DMS153 (cell line): ENCODE data around the gene COA7.
A peak's percentile ranks its signal among the peaks of the same experiment; 100 is the strongest.
"Not testable (repeated sequence)": the region's sequence is repeated elsewhere in the genome, so short reads cannot be mapped to it uniquely, and the experiment has no call there.

Source experiments
- DNase-seq: peaks from one replicate; lab custom pipeline; 2025; lab: John Stamatoyannopoulos, UW

The COA7 gene

DNA sequence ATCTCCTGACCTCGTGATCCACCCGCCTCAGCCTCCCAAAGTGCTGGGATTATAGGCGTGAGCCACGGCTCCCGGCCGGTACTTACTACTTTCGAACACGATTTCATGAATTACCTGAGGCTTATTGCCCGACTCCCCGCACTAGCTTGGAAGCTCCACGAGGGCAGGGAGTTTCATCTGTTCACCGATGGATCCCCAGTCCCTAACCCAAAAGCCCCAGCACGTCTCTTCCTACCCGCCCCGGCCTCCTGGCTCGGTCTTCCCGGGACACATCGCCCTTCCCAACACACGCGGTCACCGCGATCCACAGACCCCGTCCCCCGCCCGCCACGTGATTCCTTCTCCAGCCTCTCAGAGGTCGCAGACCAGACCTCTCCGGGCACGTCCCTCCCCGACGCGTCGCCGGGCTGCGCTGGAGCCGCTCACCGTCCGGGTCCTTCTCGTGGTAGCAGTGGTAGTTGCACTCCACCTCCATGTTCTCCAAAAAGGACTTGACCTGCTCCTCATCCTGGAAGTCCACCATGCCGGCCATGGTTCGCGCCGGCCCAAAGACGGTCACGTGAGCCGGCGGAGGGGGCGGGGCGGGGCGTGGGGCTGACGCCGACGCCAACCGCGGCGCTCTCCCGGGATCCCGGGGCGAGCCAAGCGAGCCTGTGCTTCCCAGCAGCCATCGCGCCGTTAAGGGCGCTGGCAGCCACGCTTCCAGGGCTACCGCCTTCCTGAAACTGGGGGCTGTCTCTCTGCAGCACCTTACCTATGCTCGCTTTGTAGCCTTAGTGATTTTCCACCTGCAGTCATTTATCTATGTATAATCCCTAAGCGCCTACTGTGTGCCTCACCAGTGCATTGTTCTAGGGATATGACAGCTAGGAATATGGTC lies at the start of gene COA7:
TSS of gene COA7 (minus strand) at position 553 of the 880 bp plus-strand sequence. CDS start at position 532, 21 bp downstream.
- peak; percentile 79 for DNase-seq

DNA sequence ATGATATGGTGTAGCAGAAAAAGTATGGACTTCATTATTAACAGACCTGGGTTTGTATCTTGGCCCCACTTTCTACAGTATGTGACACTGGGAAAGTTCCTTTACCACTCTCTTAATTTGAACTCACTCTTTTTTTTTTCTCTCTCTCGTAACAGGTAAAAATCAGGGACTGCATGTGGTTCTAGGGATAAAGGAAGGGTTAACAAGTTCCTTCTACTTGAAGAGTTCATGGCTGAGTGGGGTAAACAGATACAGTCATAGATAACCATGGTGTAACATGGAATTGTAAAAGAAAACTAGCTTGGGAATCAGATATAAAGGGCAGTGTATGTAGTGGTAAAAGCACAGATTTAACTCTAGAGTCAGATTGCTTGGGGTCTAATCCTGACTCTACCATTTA lies 49.3 kb upstream of the COA7 start:
- no peak for DNase-seq

DNA sequence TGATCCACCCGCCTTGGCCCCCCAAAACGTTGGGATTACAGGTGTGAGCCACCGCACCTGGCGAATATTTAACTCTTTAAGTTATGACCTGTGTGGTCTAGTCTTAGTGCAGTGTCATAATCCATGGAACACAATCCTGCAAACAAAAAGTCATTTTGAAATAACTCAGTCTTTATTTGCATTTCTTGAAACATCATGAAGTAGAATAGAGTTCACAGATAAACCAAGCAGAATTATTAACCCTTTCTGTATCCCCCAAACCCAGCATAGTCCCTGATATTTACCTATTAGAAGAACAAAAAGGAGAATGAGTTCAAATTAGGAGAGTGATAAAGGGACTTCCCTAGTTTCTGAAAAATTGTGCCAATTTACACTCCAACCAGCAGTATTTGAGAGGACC lies 48.0 kb upstream of the COA7 start:
- DNase-seq, result no peak

DNA sequence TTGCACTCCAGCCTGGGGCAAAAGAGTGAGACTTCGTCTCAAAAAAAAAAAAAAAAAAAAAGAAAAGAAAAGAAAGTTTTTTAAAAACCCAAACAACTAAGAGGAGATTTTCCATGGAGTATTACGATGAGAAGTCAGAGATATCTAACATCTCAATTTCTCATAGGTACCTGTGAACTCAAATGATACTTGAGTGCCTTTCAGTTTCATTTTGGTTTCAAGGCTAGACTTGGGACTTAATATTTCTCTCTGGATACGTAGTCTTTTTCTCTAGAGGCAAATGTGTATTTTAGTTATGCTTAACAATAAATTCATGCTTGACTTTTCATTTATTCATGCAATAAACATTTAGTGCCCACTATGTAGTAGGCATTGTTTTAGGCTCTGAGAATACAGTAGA lies 43.1 kb upstream of the COA7 start:
- DNase-seq, result no peak

DNA sequence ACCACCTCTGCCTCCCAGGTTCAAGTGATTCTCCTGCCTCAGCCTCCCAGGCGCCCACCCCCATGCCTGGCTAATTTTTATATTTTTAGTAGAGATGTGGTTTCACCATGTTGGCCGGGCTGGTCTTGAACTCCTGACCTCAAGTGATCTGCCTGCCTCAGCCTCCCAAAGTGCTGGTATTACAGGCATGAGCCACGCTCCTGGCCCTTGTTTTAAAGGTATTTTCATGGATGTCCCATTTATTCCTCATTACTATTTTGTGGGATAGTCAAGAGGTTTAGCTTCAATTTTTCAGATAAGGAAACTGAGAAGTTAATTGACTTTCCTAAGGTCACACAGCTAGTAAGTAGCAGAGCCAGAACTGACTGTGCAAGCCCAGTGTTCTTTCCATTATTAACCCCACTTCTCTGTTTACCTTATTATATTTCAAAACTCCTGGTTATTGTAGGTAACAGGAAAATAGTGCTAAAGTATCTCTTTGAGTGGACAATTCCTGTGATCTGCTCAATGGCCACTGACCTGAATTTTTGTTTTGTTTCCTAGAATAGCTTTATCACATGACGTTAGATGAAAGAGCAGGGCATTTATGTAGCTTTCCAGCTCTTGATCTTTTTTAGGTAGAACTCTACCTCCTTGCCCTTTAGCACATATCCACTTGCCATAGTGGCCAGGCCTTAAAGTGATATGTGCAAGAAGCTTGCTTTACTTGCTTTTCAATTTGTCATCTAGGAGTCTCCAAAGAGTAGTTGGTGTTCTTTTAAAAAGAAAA lies 41.7 kb upstream of the COA7 start:
- no peak for DNase-seq

DNA sequence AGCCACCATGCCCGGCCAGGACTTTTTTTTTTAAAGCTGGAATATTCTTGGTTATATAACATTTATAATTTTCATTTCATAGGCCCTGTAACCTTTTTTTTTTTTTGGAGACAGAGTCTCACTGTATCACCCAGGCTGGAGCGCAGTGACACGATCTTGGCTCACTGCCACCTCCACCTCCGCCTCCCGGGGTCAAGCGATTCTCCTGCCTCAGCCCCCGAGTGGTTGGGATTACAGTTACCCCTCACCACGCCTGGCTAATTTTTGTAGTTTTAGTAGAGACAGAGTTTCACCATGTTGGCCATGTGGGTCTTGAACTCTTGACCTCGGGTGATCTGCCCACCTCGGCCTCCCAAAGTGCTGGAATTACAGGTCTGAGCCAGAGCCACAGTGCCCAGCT lies 40.7 kb upstream of the COA7 start:
- no peak for DNase-seq

GRCh38 chr1:52738148-52738547 lies 40.0 kb upstream of the COA7 start:
- no peak for DNase-seq

DNA sequence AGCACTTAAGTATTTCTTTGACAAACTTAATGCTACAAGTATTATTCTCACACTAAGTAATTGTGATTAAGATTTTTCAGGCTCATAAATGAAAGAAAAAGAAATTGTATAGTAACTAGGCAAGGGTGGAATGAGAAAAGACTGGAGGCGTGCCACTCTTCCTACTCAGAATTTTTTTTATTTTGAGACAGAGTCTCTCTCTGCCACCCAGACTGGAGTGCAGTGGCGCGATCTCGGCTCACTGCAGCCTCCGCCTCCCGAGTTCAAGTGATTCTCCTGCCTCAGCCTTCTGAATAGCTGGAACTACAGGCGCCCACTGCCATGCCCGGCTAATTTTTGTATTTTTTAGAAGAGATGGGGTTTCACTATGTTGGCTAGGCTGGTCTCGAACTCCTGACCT lies 37.2 kb upstream of the COA7 start:
- DNase-seq, result not testable (repeated sequence)

GRCh38 chr1:52733368-52733767 lies 35.2 kb upstream of the COA7 start:
- no peak for DNase-seq

GRCh38 chr1:52727956-52728656 lies 30.0 kb upstream of the COA7 start:
- DNase-seq, result no peak

DNA sequence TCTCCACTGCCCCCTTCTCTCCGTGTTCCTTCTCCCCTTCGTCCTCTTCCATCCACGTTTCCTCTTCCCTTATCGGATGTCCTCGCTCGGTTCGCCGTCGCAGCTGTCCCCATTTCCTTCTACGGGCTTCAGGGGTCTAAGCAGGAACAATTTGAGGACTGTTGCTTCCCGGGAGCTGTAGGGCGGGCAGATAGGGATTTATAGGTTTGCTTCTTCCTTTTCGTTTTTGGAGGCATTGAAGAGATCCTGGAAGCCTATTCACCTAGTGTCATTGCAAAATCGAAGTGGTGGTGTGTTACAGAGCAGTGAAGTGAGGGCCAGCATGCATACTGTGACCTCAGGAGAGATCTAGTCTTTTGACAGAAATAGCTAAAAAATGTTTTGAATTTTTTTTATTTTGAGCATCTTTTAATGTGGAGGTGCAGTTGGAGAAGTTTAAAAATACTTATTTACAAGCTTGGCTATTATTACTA lies 29.0 kb upstream of the COA7 start:
- no peak for DNase-seq

- DNase-seq, result peak; percentile 51
Measured at GRCh38 chr1:52726265-52727113, 28.3 kb upstream of the COA7 start, which contains the start of gene ZYG11B. TSS of gene ZYG11B (plus strand) at chr1:52726453. CDS start at chr1:52726654, 201 bp downstream.

DNA sequence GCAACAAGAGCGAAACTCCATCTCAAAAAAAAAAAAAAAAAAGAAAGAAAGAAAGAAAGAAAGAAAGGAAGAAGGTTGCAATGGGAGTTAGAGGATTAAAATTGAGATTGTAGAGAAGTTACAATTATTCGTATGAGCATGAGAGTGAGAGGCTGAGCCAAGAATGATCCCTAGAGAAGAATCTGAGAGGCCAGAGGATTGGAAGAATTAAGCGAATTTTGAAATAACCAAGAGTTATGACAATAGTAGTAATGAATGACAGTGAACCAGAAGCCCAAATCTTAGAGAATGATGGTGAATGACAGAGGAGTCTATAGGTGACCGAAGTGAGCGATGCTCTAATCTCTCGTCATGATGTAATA lies 27.7 kb upstream of the COA7 start:
- DNase-seq, result no peak

DNA sequence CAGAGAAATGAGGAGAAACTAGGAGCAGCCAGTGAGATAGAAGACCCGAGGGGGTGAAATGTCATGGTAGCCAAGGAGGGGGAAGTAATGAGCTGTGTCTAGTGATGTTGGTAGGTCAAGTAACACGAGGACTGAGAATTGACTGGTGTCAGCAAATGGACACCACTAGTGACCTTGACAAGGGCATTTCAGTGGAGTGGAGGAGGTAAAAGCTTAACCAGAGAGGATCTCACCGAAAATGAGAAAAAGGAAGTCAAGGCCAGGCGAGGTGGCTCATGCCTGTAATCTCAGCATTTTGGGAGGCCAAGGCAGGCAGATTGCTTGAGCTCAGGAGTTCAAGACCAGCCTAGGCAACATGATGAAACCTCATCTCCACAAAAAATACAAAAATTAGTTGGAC lies 25.1 kb upstream of the COA7 start:
- no peak for DNase-seq

DNA sequence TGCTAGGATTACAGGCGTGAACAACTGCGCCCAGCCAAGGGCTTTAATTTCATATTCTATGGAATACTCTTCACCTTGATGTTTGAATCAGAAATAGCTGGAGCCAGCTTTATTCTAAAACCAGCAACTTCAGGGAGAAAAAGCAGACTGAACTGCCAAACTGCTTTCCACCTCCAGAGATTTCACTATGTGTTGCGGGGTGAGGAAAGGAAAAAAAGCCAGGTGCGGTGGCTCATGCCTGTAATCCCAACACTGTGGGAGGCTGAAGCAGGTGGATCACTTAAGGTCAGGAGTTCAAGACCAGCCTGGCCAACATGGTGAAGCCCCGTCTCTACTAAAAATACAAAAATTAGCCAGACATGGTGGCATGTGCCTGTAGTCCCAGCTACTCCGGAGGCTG lies 17.1 kb upstream of the COA7 start:
- DNase-seq, result not testable (repeated sequence)

DNA sequence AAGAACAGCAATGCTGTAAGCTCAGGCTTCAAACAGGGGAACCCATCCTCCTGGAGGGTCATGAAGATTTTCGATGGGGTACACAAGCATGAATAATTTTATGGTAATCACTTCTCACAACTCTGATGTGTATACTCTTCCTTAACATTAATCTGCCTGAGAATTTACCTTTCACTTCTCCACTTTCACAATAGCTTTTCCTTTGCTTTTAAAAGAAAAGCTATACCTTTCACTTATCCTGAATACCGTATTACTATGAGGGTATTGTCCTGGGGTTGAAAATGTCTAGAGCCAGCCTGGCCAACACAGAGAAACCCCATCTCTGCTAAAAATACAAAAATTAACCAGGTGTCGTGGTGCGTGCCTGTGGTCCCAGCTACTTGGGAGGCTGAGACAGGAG lies 15.4 kb upstream of the COA7 start:
- DNase-seq, result no peak

- DNase-seq, result no peak
Measured at GRCh38 chr1:52709016-52709415, 10.9 kb upstream of the COA7 start.

DNA sequence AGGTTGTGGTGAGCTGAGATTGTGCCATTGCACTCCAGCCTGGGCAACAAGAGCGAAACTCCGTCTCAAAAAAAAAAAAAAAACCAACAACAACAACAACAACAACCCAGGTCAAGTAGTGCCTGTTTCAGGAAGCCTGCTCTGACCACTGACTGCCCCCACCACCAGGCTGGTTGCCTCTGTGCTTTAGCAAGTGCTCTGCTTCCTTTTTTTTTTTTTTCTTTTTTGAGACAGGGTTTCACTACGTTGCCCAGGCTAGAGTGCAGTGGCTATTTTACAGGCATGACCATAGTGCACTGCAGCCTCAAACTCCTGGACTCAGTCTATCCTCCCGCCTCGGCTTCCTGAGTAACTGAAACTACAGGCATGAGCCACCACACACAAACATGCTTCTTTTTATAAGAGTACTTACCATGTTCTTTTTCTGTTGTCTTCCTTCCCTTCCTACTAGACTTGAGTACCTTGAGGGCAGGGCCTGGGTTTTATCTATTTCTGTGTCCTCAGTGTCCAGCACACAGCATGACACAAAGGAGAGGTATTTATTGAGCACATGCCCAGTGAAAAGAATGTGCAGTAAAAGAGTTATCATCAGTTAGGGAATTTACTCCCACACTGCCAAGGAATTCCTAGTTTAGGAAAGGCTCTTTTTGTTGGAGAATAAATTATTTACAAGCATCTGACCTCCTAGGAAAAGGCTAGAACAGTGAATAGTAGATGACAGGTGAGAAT lies 9.9 kb upstream of the COA7 start:
- no peak for DNase-seq

DNA sequence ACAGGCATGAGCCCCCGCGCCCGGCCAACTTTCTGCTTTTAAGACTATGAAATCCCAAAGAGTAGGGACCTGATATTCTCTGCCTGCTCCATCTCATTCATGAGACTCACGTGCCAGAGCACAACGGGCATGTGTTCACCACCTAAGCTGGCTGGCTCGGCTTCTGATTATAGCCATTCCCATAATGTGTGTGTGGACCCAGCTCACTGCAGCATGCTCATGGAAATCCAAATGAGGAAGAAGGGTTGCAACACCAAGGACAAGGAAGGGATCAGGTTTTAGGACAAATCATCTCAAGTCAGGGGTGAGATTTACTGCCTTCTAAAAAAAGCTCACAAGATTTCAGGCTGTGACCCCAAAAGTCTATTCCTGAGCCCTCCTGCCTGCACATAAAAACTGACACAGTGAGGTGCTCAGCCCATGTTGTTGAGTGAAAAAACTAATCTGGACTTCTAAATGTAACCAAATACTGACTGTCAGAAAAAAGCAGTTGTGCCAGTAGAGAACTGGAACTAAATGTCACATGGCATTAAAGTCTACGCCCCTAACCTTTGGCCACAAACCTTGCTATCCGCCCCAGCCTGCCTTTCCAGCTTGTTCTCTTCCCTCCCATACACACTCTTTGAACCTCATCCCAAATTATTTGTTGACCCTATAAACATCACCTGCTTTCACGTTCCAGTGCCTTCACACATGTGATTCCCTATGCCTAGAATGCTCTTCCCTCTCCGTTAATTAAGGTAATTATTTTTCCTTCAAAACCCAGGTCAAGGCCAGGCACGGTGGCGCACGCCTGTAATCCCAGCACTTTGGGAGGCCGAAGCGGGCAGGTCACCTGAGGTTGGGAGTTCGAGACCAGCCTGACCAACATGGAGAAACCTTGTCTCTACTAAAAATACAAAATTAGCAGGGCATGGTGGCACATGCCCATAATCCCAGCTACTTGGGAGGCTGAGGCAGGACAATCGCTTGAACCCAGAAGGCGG lies 9.1 kb upstream of the COA7 start:
- no peak for DNase-seq
